SK-N-SH treated with all-trans-retinoic acid at 6 μM for 48 hours (cell line): ENCODE measurements around the gene IFI6.

Experiments
- ATAC-seq: fragments of 200-7000 bp; cut with Tn5 transposase; 3 replicates; pipeline ENCODE4 v1.9.1; 2020; ENCODE audit warnings: mild to moderate bottlenecking, moderate library complexity
- ARNTL ChIP-seq: fragments of 450-650 bp; formaldehyde crosslinking; IDR thresholded peaks from 2 replicates; pipeline ENCODE4 v1.5.0; 2020; ENCODE audit warnings: low read depth, mild to moderate bottlenecking, moderate library complexity, borderline replicate concordance
- BACH2 ChIP-seq: fragments of 250-450 bp; sonication (Bioruptor Pico); IDR thresholded peaks from 2 replicates; pipeline ENCODE4 v1.9.0; 2021; ENCODE audit warnings: mild to moderate bottlenecking, borderline replicate concordance
- CSDC2 ChIP-seq: fragments of 250-450 bp; sonication (Bioruptor Pico); IDR thresholded peaks from 2 replicates; pipeline ENCODE4 v1.5.0; 2020; ENCODE audit warnings: mild to moderate bottlenecking, moderate library complexity
- ESRRG ChIP-seq: fragments of 250-450 bp; sonication (Bioruptor Pico); IDR thresholded peaks from 2 replicates; pipeline ENCODE4 v1.6.1; 2021; ENCODE audit warnings: mild to moderate bottlenecking
- GLIS3 ChIP-seq: fragments of 250-450 bp; sonication (Bioruptor Pico); IDR thresholded peaks from 2 replicates; pipeline ENCODE4 v1.5.0; 2020; ENCODE audit warnings: mild to moderate bottlenecking, moderate library complexity
- ISL1 ChIP-seq: fragments of 250-450 bp; sonication (Bioruptor Pico); IDR thresholded peaks from 2 replicates; pipeline ENCODE4 v2.1.2; 2022; ENCODE audit warnings: mild to moderate bottlenecking, moderate library complexity
- OSR1 ChIP-seq: fragments of 250-450 bp; sonication (Bioruptor Pico); IDR thresholded peaks from 2 replicates; pipeline ENCODE4 v1.8.0; 2022; ENCODE audit warnings: moderate library complexity, mild to moderate bottlenecking, inconsistent platforms
- POU6F1 ChIP-seq: fragments of 250-450 bp; sonication (Bioruptor Pico); IDR thresholded peaks from 2 replicates; pipeline ENCODE4 v1.8.0; 2021; ENCODE audit warnings: low read depth, mild to moderate bottlenecking, moderate library complexity, borderline replicate concordance
- PPARA ChIP-seq: fragments of 250-450 bp; sonication (Bioruptor Pico); IDR thresholded peaks from 2 replicates; pipeline ENCODE4 v1.5.0; 2020; ENCODE audit warnings: mild to moderate bottlenecking, borderline replicate concordance
- RARB ChIP-seq: fragments of 250-450 bp; sonication (Bioruptor Pico); IDR thresholded peaks from 2 replicates; pipeline ENCODE4 v1.8.0; 2021; ENCODE audit warnings: mild to moderate bottlenecking, moderate library complexity
- SNAI2 ChIP-seq: fragments of 250-450 bp; sonication (Bioruptor Pico); IDR thresholded peaks from 2 replicates; pipeline ENCODE4 v1.5.0; 2020; ENCODE audit warnings: mild to moderate bottlenecking, moderate library complexity
- TCF4 ChIP-seq: fragments of 250-450 bp; sonication (Bioruptor Pico); IDR thresholded peaks from 2 replicates; pipeline ENCODE4 v1.8.0; 2021; ENCODE audit warnings: mild to moderate bottlenecking, moderate library complexity, borderline replicate concordance
- TOX ChIP-seq: fragments of 250-450 bp; sonication (Bioruptor Pico); IDR thresholded peaks from 2 replicates; pipeline ENCODE4 v1.8.0; 2021; ENCODE audit warnings: mild to moderate bottlenecking, moderate library complexity, borderline replicate concordance
- ZC3H10 ChIP-seq: fragments of 250-450 bp; sonication (Bioruptor Pico); IDR thresholded peaks from 2 replicates; pipeline ENCODE4 v1.5.1; 2021; ENCODE audit warnings: mild to moderate bottlenecking, moderate library complexity
- ZFP3 ChIP-seq: fragments of 250-450 bp; sonication (Bioruptor Pico); IDR thresholded peaks from 2 replicates; pipeline ENCODE4 v1.5.0; 2020; ENCODE audit warnings: mild to moderate bottlenecking, moderate library complexity
- ZFP30 ChIP-seq: fragments of 450-650 bp; formaldehyde crosslinking; IDR thresholded peaks from 2 replicates; pipeline ENCODE4 v1.5.0; 2022; ENCODE audit warnings: mild to moderate bottlenecking, moderate library complexity
- ZNF565 ChIP-seq: fragments of 450-650 bp; formaldehyde crosslinking; conservative IDR thresholded peaks from 2 replicates; pipeline ENCODE4 v1.5.0; 2020; ENCODE audit warnings: low read depth, mild to moderate bottlenecking, moderate library complexity
- ZNF70 ChIP-seq: fragments of 450-650 bp; formaldehyde crosslinking; IDR thresholded peaks from 2 replicates; pipeline ENCODE4 v1.5.0; 2020; ENCODE audit warnings: mild to moderate bottlenecking, moderate library complexity
- ZNF8 ChIP-seq: fragments of 450-650 bp; formaldehyde crosslinking; IDR thresholded peaks from 2 replicates; pipeline ENCODE4 v1.5.0; 2020; ENCODE audit warnings: mild to moderate bottlenecking, moderate library complexity
- TF ChIP-seq, protein P1 (sequence below): fragments of 250-450 bp; sonication (Bioruptor Pico); IDR thresholded peaks from 2 replicates; pipeline ENCODE4 v1.8.0; 2020; ENCODE audit warnings: mild to moderate bottlenecking, moderate library complexity, borderline replicate concordance
- TF ChIP-seq, protein P2 (sequence below): fragments of 250-450 bp; sonication (Bioruptor Pico); IDR thresholded peaks from 2 replicates; pipeline ENCODE4 v1.5.0; 2020; ENCODE audit warnings: mild to moderate bottlenecking, moderate library complexity
- TF ChIP-seq, protein P3 (sequence below): fragments of 250-450 bp; sonication (Bioruptor Pico); IDR thresholded peaks from 2 replicates; pipeline ENCODE4 v1.5.1; 2021; ENCODE audit warnings: mild to moderate bottlenecking, moderate library complexity
- TF ChIP-seq, protein P4 (sequence below): fragments of 250-450 bp; sonication (Bioruptor Pico); IDR thresholded peaks from 2 replicates; pipeline ENCODE4 v1.5.1; 2020; ENCODE audit warnings: low read depth, mild to moderate bottlenecking, moderate library complexity

Gene IFI6, protein sequence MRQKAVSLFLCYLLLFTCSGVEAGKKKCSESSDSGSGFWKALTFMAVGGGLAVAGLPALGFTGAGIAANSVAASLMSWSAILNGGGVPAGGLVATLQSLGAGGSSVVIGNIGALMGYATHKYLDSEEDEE

DNA sequence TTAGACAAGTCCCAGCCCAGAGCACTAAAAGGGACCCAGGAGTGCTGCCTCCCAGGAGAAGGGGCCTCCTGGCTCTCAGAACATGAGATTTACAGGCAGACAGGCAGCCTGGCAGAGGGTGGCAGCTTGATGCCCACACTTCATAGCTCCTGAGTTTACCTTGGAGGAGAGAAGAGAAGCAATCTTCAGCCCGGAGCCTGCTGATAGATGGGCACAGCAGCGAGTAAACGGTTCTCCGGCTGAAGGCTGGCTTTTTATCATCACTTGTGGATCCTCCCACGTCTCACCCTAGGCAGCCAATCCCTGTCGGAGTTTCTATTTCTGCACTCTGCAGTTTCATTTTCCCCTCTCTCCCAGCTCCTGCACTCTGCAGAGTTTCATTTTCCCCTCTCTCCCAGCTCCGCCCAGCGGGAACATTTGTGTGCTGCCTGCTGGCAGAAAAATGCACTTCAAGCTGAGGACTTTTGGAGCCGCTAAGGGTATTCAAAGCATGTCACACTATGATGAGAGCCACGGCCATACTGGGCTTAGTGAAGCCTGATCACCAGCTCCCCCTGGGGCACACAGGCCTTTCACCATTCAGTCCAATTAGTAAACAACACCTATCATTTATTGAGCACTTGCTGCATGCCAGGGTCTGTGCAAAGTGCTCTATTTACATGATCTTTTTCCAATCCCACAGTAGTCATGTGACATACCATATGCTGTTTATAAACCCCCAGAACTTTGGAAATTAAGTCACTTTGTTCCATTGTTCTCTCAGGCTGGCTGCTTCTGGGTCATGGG, at the start of gene IFI6:
Gene IFI6 (minus strand): TSS at position 229 of the 786 bp plus-strand sequence. CDS start 2,878 bp downstream, outside the sequence.
- TF ChIP-seq, protein P1, sequence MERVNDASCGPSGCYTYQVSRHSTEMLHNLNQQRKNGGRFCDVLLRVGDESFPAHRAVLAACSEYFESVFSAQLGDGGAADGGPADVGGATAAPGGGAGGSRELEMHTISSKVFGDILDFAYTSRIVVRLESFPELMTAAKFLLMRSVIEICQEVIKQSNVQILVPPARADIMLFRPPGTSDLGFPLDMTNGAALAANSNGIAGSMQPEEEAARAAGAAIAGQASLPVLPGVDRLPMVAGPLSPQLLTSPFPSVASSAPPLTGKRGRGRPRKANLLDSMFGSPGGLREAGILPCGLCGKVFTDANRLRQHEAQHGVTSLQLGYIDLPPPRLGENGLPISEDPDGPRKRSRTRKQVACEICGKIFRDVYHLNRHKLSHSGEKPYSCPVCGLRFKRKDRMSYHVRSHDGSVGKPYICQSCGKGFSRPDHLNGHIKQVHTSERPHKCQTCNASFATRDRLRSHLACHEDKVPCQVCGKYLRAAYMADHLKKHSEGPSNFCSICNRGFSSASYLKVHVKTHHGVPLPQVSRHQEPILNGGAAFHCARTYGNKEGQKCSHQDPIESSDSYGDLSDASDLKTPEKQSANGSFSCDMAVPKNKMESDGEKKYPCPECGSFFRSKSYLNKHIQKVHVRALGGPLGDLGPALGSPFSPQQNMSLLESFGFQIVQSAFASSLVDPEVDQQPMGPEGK (CRISPR knock-in tag), result no peak
- TF ChIP-seq PPARA (CRISPR knock-in tag), result no peak
- no peak for TF ChIP-seq ZNF8 (CRISPR knock-in tag)
- TF ChIP-seq ZFP3 (CRISPR knock-in tag), result no peak
- no peak for TF ChIP-seq CSDC2 (CRISPR knock-in tag)
- no peak for TF ChIP-seq ZFP30
- TF ChIP-seq OSR1, result no peak
- TF ChIP-seq ZC3H10 (CRISPR knock-in tag), result no peak
- no peak for TF ChIP-seq BACH2
- no peak for TF ChIP-seq ZNF70 (CRISPR knock-in tag)
- TF ChIP-seq ISL1 (CRISPR knock-in tag), result no peak
- TF ChIP-seq POU6F1, result no peak
- no peak for TF ChIP-seq TCF4
- TF ChIP-seq ESRRG (CRISPR knock-in tag), result no peak
- TF ChIP-seq, protein P2, sequence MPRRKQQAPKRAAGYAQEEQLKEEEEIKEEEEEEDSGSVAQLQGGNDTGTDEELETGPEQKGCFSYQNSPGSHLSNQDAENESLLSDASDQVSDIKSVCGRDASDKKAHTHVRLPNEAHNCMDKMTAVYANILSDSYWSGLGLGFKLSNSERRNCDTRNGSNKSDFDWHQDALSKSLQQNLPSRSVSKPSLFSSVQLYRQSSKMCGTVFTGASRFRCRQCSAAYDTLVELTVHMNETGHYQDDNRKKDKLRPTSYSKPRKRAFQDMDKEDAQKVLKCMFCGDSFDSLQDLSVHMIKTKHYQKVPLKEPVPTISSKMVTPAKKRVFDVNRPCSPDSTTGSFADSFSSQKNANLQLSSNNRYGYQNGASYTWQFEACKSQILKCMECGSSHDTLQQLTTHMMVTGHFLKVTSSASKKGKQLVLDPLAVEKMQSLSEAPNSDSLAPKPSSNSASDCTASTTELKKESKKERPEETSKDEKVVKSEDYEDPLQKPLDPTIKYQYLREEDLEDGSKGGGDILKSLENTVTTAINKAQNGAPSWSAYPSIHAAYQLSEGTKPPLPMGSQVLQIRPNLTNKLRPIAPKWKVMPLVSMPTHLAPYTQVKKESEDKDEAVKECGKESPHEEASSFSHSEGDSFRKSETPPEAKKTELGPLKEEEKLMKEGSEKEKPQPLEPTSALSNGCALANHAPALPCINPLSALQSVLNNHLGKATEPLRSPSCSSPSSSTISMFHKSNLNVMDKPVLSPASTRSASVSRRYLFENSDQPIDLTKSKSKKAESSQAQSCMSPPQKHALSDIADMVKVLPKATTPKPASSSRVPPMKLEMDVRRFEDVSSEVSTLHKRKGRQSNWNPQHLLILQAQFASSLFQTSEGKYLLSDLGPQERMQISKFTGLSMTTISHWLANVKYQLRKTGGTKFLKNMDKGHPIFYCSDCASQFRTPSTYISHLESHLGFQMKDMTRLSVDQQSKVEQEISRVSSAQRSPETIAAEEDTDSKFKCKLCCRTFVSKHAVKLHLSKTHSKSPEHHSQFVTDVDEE (CRISPR knock-in tag), result no peak
- TF ChIP-seq ARNTL, result no peak
- TF ChIP-seq RARB, result no peak
- no peak for TF ChIP-seq SNAI2
- TF ChIP-seq, all 23 proteins: peak for 0
- ATAC-seq, result peak; percentile 99

- TF ChIP-seq, protein P3, sequence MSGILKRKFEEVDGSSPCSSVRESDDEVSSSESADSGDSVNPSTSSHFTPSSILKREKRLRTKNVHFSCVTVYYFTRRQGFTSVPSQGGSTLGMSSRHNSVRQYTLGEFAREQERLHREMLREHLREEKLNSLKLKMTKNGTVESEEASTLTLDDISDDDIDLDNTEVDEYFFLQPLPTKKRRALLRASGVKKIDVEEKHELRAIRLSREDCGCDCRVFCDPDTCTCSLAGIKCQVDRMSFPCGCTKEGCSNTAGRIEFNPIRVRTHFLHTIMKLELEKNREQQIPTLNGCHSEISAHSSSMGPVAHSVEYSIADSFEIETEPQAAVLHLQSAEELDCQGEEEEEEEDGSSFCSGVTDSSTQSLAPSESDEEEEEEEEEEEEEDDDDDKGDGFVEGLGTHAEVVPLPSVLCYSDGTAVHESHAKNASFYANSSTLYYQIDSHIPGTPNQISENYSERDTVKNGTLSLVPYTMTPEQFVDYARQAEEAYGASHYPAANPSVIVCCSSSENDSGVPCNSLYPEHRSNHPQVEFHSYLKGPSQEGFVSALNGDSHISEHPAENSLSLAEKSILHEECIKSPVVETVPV (CRISPR knock-in tag), result no peak
- TF ChIP-seq ESRRG (CRISPR knock-in tag), result no peak
- TF ChIP-seq ISL1 (CRISPR knock-in tag), result no peak
- TF ChIP-seq TCF4, result no peak
- no peak for TF ChIP-seq ZFP30
- no peak for TF ChIP-seq ZNF70 (CRISPR knock-in tag)
- no peak for TF ChIP-seq PPARA (CRISPR knock-in tag)
- TF ChIP-seq ZNF565 (CRISPR knock-in tag), result no peak
- no peak for TF ChIP-seq BACH2
- TF ChIP-seq, protein P4, sequence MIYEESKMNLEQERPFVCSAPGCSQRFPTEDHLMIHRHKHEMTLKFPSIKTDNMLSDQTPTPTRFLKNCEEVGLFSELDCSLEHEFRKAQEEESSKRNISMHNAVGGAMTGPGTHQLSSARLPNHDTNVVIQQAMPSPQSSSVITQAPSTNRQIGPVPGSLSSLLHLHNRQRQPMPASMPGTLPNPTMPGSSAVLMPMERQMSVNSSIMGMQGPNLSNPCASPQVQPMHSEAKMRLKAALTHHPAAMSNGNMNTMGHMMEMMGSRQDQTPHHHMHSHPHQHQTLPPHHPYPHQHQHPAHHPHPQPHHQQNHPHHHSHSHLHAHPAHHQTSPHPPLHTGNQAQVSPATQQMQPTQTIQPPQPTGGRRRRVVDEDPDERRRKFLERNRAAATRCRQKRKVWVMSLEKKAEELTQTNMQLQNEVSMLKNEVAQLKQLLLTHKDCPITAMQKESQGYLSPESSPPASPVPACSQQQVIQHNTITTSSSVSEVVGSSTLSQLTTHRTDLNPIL (CRISPR knock-in tag), result no peak
- TF ChIP-seq ARNTL, result no peak
- TF ChIP-seq POU6F1, result no peak
- no peak for TF ChIP-seq OSR1
- no peak for TF ChIP-seq RARB
- no peak for TF ChIP-seq GLIS3 (CRISPR knock-in tag)
- no peak for TF ChIP-seq ZNF8 (CRISPR knock-in tag)
- no peak for TF ChIP-seq TOX (CRISPR knock-in tag)
- no peak for TF ChIP-seq ZC3H10 (CRISPR knock-in tag)
- TF ChIP-seq ZFP3 (CRISPR knock-in tag), result no peak
- ATAC-seq, result peak; percentile 80
These were observed 47.6 kb upstream of the IFI6 start for GRCh38 chr1:27719286-27720251.
